ENCODE measurements around the gene TNIP3. TPM values are rescaled to one million over a fixed set of nuclear protein-coding genes. Genes with fewer than 3 reads are reported as not detected.
"Not testable (repeated sequence)": the region's sequence is repeated elsewhere in the genome, so short reads cannot be mapped to it uniquely, and the experiment has no call there.

TNIP3 gene
- total RNA-seq (1 to 10 TPM in 1 of 2 donors, under 1 TPM in 1; 0.99 to 8.8 TPM), polyA plus RNA-seq (ENCODE audit: insufficient read length in 6 of 6) (1 to 10 TPM in 5 of 6 donors, under 1 TPM in 1; 0.75 to 1.8 (median 1.3) TPM)
- long read RNA-seq, donor 1, result 0 reads
- long read RNA-seq, donor 2, result 0 reads
- long read RNA-seq, donor 3, result 0 reads
- long read RNA-seq, donor 4, partial matches to known transcripts, result 1 of 1 reads
- long read RNA-seq, donor 4, other reads (novel, unspliced or antisense), result 0 of 1 reads
- long read RNA-seq, donor 5, result 0 reads
- long read RNA-seq, donor 6, result 0 reads
- long read RNA-seq, donor 7, result 0 reads
- long read RNA-seq, donor 8, result 0 reads
- long read RNA-seq, donor 9, result 0 reads
- long read RNA-seq, donor 10, partial matches to known transcripts, result 0 of 3 reads
- long read RNA-seq, donor 10, other reads (novel, unspliced or antisense), result 0 of 3 reads
- long read RNA-seq, donor 11, result 0 reads
- long read RNA-seq, donor 12, result 0 reads

- H3K27me3 ChIP-seq, result no peaks in the 10 kb centered on the region
- H3K27ac ChIP-seq, result peak within 1 kb of the TSS in 1 of 2 donors; percentile 57
- DNase-seq, result no peak
- peak; percentile 69 for ATAC-seq
- peak within 1 kb of the TSS in 1 of 2 donors; percentile 27 for H3K4me3 ChIP-seq
- TF ChIP-seq CTCF (IDR thresholded peaks at IDR 0.05), result no peak
- intact Hi-C loops (cut with DNase I), result no loop called here
- H3K9me3 ChIP-seq, result no peaks in the 10 kb centered on the region
- no peaks in the 10 kb centered on the region for H3K36me3 ChIP-seq
- H3K4me1 ChIP-seq, result peaks cover 0 to 18% of the 10 kb centered on the region in 2 donors
Measured at GRCh38 chr4:121164291-121164690, at the start of gene TNIP3. TNIP3 (minus strand) TSS chr4:121164321; CDS start chr4:121164125, 196 bp downstream.

GRCh38 chr4:121212806-121213205, 48.7 kb upstream of the TNIP3 start:
- Histone ChIP-seq H3K4me3 (no peak overlapping the region), H3K27ac (no peak overlapping the region), H3K9me3 (no peaks in the 10 kb centered on the region), H3K27me3 (no peaks in the 10 kb centered on the region), H3K4me1 (peaks cover 0 to 3% of the 10 kb centered on the region in 2 donors), H3K36me3 (no peaks in the 10 kb centered on the region)
- DNase-seq, result peak in 2 of 4 donors; percentile 42 to 62
- no peak for ATAC-seq
- intact Hi-C loops (cut with DNase I), result no loop called here
- no peak for TF ChIP-seq CTCF (IDR thresholded peaks at IDR 0.05)

- no peak for TF ChIP-seq CTCF (IDR thresholded peaks at IDR 0.05)
- DNase-seq, result no peak
- Histone ChIP-seq H3K4me1 (no peaks in the 10 kb centered on the region), H3K9me3 (no peaks in the 10 kb centered on the region), H3K4me3 (no peak overlapping the region), H3K36me3 (no peaks in the 10 kb centered on the region), H3K27me3 (no peaks in the 10 kb centered on the region), H3K27ac (no peak overlapping the region)
- ATAC-seq, result peak; percentile 27
- intact Hi-C loops (cut with DNase I), result no loop called here
Measured at GRCh38 chr4:121209171-121209570, 45.0 kb upstream of the TNIP3 start.

- Histone ChIP-seq H3K4me3 (no peak overlapping the region), H3K27me3 (no peaks in the 10 kb centered on the region), H3K9me3 (no peaks in the 10 kb centered on the region), H3K27ac (no peak overlapping the region), H3K36me3 (no peaks in the 10 kb centered on the region), H3K4me1 (no peaks in the 10 kb centered on the region)
- intact Hi-C loops (cut with DNase I), result no loop called here
- ATAC-seq (no peak), DNase-seq (no peak)
- no peak for TF ChIP-seq CTCF (IDR thresholded peaks at IDR 0.05)
Measured at GRCh38 chr4:121208244-121209007, 44.3 kb upstream of the TNIP3 start.

- H3K27me3 ChIP-seq; intact Hi-C loops (cut with DNase I): not testable (repeated sequence)
Measured at GRCh38 chr4:121205777-121206176, 41.7 kb upstream of the TNIP3 start.

More at GRCh38 chr4:121205777-121206176, 41.7 kb upstream of the TNIP3 start:
- H3K9me3 ChIP-seq, DNase-seq, H3K4me1 ChIP-seq, H3K27ac ChIP-seq, ATAC-seq, H3K4me3 ChIP-seq, H3K36me3 ChIP-seq: not testable (repeated sequence)

Data from left lung (tissue), 14 donors.